ENCODE data around the gene VWA5B2.

The VWA5B2 gene

GRCh38 chr3:184290331-184290730 lies 60.9 kb downstream of the VWA5B2 start:
- FAIRE-seq (no peak), DNase-seq (ENCODE audit: insufficient read length) (no peak)

DNA sequence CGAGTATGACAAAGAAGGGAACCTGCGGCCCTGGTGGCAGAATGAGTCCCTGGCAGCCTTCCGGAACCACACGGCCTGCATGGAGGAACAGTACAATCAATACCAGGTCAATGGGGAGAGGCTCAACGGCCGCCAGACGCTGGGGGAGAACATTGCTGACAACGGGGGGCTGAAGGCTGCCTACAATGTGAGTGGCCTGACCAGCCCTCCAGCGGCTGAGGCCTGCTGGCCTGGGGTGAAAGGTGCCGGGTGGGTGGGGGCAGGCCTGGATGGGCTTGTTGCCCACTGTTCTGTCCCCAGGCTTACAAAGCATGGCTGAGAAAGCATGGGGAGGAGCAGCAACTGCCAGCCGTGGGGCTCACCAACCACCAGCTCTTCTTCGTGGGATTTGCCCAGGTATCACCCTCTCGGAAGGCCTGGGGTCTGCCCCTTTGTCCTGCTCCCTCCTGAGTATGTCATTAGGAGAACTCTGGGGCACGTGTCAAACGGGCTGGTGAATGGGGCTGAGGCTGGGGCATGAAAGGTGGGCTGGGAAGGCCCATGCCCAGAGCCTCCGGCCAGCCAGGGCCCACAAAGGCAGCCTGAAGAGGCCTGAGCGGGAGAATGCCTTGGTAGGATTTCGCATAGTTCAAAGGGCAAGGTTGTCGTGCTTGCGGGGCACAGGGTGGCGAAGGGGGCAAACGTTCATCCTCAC lies 61.8 kb downstream of the VWA5B2 start:
- DNase-seq (ENCODE audit: insufficient read length) (no peak), FAIRE-seq (no peak)
- no peak for TF ChIP-seq POLR2AphosphoS5 (IDR thresholded peaks at IDR 0.05; ENCODE audit: low read depth, low read length)
- no peak for TF ChIP-seq POLR2A (IDR thresholded peaks at IDR 0.05; ENCODE audit: low read depth, low read length)
- TF ChIP-seq TAF1 (IDR thresholded peaks at IDR 0.05; ENCODE audit: borderline replicate concordance, low read depth, low read length) = no peak

More at GRCh38 chr3:184290331-184290730, 60.9 kb downstream of the VWA5B2 start:
- TF ChIP-seq TAF1 (IDR thresholded peaks at IDR 0.05; ENCODE audit: borderline replicate concordance, low read depth, low read length) = no peak
- TF ChIP-seq POLR2A (IDR thresholded peaks at IDR 0.05; ENCODE audit: low read depth, low read length) = no peak
- no peak for TF ChIP-seq POLR2AphosphoS5 (IDR thresholded peaks at IDR 0.05; ENCODE audit: low read depth, low read length)

Measured in GM12892 (cell line).